OCI-LY3 (cell line): Measurements from ENCODE around the gene PALLD.

Experiments used
- EZH2phosphoT487 ChIP-seq: fragments of 200-600 bp; shearing (Covaris generic); IDR thresholded peaks from 2 replicates; pipeline ENCODE4 v1.6.1; 2018; ENCODE audit warnings: antibody characterized with exemption, mixed run types, low read depth
- TF ChIP-seq, protein P1 (sequence below): fragments of 200-600, 300-600 bp; sonication (generic); IDR thresholded peaks from 2 replicates; pipeline ENCODE4 v1.5.1; 2014; ENCODE audit warnings: antibody characterized with exemption, low read length, low read depth

GRCh38 chr4:168866635-168867034 lies 369.8 kb downstream of the PALLD start:
- no peak for TF ChIP-seq EZH2phosphoT487
- TF ChIP-seq, protein P1, sequence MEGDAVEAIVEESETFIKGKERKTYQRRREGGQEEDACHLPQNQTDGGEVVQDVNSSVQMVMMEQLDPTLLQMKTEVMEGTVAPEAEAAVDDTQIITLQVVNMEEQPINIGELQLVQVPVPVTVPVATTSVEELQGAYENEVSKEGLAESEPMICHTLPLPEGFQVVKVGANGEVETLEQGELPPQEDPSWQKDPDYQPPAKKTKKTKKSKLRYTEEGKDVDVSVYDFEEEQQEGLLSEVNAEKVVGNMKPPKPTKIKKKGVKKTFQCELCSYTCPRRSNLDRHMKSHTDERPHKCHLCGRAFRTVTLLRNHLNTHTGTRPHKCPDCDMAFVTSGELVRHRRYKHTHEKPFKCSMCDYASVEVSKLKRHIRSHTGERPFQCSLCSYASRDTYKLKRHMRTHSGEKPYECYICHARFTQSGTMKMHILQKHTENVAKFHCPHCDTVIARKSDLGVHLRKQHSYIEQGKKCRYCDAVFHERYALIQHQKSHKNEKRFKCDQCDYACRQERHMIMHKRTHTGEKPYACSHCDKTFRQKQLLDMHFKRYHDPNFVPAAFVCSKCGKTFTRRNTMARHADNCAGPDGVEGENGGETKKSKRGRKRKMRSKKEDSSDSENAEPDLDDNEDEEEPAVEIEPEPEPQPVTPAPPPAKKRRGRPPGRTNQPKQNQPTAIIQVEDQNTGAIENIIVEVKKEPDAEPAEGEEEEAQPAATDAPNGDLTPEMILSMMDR = no peak
